ENCODE results near the gene ZNF774.
A peak's percentile ranks its signal among the peaks of the same experiment; 100 is the strongest.
"Not testable (repeated sequence)": the region's sequence is repeated elsewhere in the genome, so short reads cannot be mapped to it uniquely, and the experiment has no call there.

Gene ZNF774

DNA sequence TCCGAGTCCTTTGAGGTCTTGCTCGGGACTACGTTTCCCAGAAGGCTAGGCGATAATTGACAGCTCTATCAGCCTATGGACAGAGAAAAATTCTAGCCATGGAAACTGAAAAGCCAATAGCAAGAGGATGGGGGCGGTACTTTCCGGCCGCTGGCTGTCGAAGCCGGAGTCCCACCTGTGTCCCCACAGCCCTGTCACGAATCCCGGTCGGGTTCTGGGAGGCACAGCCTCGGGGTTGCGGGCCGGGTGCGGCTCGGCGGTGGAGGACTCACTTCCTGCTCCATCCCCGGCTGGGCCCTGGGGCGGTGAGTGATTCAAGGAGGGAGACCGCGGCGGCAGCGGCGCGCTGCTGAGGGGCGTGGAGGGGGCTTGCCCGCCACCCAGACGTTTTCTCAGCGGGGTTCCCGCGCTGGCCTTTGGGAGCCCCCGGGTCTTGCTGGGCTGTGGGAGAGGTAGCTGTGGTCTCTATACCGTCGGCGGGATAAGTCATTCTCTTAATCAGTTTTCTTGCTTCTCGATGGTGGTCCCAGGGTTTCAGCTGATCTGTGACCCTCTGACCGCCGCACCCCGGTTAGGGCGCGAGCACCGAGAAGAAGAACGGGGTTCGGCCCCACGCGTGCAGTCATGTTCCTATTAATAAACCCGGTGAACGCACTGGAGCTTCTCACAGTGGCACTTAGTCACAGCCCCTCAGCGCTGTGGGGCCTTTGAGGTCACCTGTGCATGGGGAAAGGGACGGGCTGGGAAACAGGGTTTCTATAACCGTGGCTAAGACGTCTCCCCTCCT, at the start of gene ZNF774:
Gene ZNF774 (plus strand): TSS at position 178 of the 787 bp plus-strand sequence. CDS start 2,377 bp downstream, outside the sequence.
- DNase-seq (ENCODE audit: insufficient read length, low spot score) = peak; percentile 98
- FAIRE-seq = peak; percentile 62

DNA sequence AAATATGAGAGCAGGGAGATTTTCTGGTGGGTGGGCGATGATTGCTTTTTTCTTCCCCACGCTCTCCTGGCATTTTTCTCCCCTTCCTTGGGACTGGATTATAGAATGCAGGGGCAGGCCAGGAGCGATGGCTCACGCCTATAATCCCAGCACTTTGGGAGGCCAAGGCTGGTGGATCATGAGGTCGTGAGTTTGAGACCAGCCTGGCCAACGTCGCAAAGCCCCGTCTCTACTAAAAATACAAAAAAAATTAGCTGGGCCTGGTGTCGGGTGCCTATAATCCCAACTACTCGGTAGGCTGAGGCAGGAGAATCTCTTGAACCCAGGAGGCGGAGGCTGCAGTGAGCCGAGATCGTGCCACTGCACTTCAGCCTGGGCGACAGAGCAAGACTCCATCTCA, 46.7 kb upstream of the ZNF774 start:
- not testable (repeated sequence) for FAIRE-seq; DNase-seq (ENCODE audit: insufficient read length, low spot score)

DNA sequence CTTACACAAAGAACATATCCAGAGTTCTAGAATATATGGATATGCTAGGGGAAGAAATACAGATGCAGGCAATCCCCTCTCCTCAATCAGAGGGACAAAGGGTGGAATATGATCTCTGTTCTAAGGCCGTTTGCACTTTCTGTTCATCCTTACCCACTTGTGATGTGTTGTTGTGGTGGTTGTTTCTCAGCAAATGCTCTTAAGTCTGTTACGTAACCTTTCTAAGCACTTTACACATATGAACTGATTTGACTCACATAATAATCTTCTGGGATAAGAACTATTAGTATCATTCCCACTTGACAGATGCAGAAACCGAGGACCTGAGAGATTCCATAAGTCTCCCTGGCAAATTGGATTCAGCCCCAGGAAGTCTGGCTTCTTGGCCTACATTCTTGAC, 46.2 kb upstream of the ZNF774 start:
- FAIRE-seq = no peak
- DNase-seq (ENCODE audit: insufficient read length, low spot score) = no peak

DNA sequence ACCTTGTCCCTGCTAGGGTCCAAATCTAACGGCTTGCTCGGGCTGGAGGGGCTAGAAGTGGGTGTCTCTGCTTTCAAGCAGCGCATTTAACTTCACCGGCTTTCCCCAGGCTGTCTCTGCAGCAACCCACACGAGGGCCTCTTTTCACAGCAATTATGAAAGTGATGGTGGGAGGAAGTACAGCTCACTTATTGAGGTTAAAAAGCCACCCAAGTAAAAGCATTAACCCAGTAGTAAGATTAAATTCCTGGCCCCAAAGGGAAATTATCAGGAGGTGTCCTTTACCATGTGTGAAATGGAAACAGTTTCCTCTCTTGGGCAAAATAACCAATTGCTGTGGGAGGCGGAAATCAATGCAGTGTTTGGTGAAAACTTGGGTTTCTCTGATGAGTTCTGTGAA, 45.5 kb upstream of the ZNF774 start:
- FAIRE-seq = no peak
- no peak for DNase-seq (ENCODE audit: insufficient read length, low spot score)

DNA sequence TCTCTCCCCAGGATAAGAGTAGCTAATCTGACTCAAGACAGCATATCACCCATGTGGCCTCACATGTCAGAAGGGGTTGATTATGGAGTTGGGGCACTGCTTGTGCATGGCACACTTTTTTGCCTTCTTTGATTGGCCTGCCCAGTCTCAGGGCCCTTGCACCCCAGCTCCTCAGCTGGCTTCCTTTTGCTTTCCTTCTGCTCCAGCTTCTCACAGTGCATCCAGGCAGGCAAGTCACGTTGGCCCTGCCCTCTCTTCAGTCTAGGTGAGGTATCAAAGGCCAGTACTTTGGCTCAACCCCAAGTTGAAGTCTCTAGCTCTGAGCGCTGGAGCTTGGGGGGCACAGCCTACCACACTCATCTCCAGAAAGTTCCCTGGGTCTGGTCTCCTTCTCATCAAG, 44.4 kb upstream of the ZNF774 start:
- no peak for DNase-seq (ENCODE audit: insufficient read length, low spot score)
- no peak for FAIRE-seq

DNA sequence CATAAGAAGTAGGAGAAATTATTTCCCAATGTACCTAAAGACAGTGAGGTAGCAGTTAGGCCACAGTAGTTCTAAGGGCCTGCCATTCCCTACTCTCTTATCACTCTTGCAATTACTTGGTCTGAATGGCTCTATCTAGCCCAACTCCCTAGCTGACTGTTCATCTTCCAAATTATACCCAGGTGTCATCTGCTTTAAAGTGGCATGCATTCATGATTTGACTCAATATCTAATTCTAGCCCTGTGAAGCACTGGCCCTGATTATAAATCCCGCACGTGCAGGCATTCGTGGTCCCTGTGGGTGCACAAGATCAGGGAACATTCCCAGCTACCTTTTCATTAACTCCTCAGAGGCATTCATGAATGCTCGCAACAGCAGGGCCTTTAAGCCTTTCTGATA, 43.1 kb upstream of the ZNF774 start:
- FAIRE-seq (no peak), DNase-seq (ENCODE audit: insufficient read length, low spot score) (no peak)

DNA sequence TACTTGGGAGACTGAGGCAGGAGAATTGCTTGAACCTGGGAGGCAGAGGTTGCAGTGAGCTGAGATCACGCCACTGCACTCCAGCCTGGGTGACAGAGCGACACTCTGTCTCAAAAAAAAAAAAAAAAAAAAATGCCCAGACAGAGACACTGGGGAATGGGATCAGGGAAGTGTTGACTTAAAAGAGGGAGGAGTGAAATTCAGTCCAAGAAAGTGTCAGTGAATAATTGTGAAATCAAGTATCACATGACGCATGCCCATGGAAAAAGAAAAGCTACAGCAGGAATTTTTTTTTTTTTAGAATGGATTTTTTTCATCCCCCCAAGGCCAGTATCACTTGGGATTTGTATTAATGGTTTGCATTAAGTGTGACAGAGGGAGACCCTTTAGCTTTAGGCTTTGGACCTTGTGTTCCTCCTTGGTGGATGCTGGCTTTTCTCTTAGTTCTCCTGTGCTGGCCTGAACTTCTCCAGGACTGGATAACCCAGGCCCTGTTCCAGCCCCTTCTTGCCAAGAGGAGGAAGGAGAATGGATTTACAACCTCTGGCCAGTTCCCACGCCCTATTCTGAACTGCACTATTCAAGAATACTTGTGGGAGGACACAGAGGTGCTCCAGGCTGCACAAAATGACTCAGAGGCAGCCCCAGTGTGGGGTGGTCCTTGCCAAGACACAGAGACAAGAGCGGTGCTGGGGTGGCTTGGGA, 36.7 kb upstream of the ZNF774 start:
- no peak for FAIRE-seq
- peak; percentile 38 for DNase-seq (ENCODE audit: insufficient read length, low spot score)

DNA sequence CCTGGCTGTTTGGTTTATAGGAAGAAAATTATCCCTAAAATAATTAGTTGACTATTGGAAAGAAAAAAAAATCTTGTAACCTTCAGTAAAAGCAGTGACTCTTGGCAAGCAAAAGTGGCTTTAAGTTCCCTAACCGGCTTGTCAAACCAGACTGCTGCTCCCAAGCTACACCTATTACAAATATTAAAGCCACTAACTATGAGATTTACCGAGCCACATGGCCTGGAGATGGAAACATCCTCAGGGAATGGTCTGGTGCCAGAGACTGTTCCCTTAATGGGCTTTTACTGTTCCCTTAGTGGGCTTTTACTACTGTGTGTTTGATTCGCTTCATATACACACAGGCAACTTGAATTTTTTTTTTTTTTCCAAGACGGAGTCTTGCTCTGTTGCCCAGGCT, 35.9 kb upstream of the ZNF774 start:
- DNase-seq (ENCODE audit: insufficient read length, low spot score) = no peak
- no peak for FAIRE-seq

DNA sequence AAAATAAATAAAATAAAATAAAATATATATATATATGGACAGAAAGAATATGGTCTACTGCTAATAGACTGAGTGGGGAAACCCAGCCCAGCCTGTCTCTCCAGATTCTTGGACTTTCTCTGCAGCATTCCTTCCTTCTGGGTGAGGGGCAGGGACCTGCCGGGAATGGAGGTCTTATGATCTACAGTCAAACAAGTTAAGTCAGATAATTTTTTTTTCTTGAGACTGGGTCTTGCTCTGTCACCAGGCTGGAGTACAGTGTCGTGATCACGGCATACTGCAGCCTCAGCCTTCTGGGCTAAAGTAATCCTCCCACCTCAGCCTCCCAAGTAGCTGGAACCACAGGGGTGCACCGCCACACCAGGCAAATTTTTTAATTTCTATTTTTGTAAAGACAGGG, 33.5 kb upstream of the ZNF774 start:
- no peak for FAIRE-seq

DNA sequence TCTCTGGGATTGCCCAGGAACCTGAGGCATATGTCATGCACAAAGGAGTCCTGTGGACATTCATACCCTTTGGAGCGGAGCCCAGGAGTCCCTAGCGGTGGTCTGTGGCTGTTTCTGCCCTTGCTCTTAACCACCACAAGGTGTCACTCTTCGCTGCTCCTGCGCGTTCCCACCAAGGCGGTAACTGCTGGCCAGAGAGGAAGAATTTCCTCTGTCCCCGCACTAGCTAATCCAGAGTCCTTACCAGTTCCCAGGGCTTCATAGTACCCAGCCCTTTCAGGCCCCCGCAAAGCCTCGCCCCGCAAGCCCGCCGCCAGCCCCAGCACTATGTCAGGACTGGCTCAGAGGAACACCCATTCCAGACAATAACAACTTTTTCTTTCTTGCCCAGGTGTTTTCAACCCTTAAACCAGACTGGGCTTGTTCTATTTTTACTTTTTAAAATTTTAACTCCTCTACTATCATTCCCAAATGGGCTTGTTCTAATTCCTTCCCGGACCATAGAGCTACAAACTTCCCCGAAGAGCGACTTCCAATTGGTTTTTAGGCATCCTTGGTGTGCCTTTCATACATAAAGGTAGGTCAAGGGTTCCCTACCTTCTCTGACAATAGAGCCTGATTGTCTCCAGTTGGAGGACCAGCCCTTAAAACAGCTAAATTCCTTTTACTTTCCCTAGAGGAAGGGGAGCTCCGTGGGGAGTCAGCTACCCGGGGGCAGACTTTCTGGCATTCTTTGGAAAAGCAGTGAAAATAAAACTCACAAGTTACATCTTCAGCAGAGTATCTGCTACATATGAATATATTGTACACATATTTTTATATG, 31.8 kb upstream of the ZNF774 start:
- FAIRE-seq = no peak
- peak; percentile 89 for DNase-seq (ENCODE audit: insufficient read length, low spot score)

More for the DNA sequence above, 33.5 kb upstream of the ZNF774 start:
- no peak for DNase-seq (ENCODE audit: insufficient read length, low spot score)

DNA sequence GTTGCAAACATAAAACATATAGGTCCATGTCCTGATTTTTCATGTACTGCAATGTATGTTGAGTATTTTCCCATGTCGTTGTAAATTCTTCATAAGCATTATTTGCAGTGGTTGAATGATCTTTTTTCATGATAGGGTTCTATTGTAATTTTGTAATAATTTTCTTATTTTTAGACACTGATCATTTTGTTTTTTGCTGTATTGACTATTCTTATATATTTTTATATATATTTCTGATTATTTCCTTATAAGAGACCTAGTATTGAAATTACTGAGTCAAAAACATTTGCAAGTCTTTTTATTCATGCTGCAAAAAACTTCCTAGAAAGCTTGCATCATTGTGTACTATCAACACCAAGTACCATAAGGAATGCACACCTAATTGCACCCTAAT, 31.2 kb upstream of the ZNF774 start:
- no peak for DNase-seq (ENCODE audit: insufficient read length, low spot score)
- FAIRE-seq = no peak

DNA sequence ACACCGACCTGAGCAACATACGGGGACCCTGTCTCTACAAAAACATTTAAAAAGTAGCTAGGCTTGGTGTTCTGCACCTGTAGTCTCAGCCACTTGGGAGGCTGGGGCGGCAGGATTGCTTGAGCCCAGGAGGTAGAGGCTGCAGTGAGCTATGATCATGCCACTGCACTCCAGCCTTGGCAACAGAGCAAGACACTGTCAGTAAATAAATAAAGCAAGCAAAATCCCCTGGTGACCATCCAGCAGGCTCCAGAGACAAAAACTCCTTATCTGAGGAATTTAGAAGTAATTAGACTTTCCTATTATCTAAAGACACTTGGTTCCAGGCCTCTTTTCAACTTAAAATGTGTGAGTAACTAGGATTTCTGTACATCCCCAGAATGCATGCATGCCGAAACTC, 29.5 kb upstream of the ZNF774 start:
- FAIRE-seq (no peak), DNase-seq (ENCODE audit: insufficient read length, low spot score) (no peak)

DNA sequence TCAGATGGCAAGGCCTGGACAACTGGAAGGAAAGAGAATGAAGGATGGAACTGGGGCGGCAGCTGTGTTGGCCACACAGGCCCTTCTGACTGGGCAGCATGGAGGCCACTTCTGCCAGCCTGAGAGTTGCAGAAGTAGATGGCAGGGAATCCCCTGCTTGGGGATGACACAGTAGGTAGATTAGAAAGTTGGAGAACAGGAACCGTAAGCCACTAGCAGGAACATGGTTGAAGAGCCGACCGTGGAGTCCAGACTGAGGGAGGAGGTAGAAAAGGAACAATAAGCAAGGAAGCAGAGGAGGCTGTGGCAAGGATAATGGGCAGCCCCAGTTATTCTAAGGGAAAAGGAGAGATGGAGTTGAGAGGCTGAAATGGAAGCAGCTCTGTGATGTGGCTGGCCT, 26.4 kb upstream of the ZNF774 start:
- DNase-seq (ENCODE audit: insufficient read length, low spot score) = no peak
- FAIRE-seq = no peak

DNA sequence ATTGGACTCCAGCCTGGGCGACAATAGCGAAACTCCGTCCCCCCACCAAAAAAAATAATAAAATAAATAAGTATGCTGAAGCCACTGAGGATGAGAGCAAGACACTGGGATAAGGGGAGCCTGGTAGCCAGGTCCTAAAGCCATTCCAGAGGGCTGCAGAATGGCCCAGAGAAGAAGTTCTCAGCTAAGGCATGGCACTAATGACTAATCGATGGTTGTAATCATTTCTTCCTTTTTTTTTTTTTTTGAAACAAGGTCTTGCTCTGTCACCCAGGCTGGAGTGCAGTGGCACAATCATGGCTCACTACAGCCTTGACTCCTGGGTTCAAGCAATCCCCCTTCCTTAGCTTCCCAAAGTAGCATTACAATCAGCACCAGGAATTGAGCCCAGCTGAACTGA, 25.6 kb upstream of the ZNF774 start:
- FAIRE-seq (no peak), DNase-seq (ENCODE audit: insufficient read length, low spot score) (no peak)

DNA sequence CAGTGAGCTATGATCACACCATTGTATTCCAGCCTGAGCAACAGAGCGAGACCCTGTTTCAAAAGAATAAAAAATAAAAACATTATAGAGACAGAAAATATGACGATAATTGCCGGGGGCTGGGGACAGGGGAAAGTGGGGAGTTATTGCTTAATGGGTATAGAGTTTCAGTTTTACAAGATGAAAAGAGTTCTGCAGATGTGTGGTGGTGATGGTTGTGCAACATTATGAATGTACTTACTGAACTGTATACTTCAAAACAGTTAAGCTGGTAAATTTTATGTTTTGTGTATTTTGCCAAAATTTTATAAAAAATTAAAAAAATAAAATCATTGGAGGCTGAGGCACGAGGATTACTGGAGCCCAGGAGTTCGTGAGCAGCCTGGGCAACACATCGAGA, 24.8 kb upstream of the ZNF774 start:
- no peak for DNase-seq (ENCODE audit: insufficient read length, low spot score)
- no peak for FAIRE-seq

DNA sequence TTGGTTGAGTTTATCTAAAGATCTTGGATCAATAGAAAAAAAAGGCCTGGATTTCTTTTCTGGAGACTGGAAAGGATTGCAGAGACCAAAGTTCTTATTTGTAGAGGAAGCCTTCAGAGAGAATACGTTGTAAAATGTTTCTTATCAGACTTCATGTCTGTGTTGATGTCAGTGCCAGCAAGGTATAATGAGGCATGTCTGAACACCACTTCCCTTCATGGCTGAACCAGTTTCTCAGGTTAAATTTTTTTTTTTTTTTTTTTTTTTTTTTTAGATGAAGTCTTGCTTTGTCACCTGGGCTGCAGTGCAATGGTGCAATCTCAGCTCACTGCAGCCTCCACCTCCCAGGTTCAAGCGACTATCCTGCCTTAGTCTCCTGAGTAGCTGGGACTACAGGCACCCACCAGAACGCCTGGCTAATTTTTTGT, 17.8 kb upstream of the ZNF774 start:
- FAIRE-seq = no peak
- no peak for DNase-seq (ENCODE audit: insufficient read length, low spot score)

DNA sequence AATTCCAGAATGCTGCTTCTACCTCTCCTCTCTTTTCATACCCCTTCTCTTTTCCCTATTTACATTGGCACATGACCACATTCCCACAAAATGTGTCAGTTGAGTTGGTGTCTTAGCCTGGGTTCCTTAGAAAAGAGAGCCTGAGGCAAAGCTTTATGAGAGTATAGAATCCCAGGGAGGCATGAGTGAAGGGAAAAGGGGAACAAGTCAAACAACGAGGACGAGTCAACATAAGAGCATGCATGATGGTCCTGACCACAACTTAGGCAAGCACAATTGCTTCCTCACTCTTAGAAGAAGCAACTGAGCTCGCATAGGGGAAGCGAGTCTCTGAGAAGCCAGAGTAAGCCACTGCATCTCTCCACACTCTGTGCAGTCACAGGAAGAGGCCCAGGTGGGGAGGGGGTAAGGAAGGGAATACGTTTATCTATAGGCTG, 15.4 kb upstream of the ZNF774 start:
- DNase-seq (ENCODE audit: insufficient read length, low spot score) = peak; percentile 45
- FAIRE-seq = peak; percentile 28

DNA sequence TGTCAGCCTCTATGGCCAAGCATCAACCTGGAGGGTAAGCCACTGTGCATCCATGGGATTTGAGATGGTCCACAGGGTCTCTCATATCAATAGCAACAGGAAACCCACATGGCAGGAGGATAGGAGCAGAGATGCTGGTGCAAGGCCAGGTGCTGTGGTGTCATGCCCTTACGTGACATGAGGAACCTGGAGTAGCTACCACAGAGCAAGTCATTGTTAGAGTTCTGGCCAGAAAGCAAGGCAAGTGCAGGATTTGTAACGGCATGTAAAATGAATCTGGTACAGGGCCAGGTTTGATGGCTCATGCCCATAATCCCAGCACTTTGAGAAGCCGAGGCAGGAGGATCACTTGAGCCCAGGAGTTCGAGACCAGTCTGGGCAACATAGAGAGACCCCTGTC, 14.8 kb upstream of the ZNF774 start:
- FAIRE-seq (no peak), DNase-seq (ENCODE audit: insufficient read length, low spot score) (no peak)

DNA sequence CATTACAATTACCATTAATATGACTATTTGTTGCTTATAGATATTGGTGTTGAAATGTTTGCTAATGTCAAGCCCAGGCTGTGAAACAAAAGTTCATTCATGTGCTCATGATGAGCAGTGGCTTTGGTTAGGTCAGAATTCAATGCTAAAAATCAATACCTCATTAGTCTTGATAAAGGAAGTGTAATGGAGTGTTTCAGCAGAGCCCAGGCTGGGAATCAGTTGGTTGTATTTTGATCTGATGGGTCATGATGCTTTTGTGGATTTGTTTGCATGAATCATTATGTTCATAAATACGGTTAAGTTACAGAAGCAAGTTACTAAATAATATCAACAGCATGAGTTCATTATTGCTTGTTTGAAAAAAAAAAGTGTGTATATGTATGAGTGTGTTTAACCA, 13.6 kb upstream of the ZNF774 start:
- no peak for FAIRE-seq
- no peak for DNase-seq (ENCODE audit: insufficient read length, low spot score)

DNA sequence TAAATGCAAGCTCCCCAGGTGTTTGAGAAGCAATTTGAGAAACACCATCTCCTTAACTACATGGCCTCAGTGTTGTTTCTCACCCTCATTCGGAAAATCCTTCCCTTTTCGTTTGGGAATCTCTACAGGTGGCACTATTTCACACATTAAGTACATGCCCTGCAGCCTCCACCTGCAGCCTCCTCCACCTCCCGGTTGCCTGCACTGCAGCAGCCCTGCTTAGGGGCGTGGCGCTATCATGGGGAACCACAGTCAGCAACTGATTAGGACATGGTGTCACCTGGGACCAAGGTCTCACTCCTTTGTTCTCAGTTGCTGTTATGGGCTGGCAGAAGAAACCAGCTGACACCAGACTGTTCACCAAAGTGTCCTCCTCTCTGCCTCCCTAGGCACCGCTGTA, 11.7 kb upstream of the ZNF774 start:
- DNase-seq (ENCODE audit: insufficient read length, low spot score) = no peak

DNA sequence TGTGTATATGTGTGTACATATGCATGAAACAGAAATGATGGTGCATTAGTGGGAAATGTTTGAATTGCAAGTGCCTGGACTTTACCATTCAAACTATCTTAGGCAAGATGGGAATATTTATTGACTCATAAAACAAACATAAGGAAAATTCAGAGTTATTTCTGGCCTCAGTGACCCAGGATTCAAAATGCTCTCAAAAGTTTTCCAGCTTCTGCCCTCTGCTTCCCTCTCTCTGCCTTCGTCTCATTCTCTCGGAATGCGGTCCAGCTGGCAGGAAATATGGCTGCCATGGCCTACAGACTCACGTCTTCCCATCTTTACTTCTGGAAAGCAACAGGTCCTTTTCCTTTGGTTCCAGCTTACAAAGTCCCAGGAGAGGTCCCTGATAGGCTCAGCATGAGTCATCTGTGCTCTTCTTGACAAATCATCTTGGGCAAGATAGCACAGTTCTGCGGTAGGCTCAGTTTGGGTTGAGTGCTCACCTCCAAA, 8.7 kb upstream of the ZNF774 start:
- no peak for FAIRE-seq
- no peak for DNase-seq (ENCODE audit: insufficient read length, low spot score)

More for the DNA sequence above, 11.7 kb upstream of the ZNF774 start:
- FAIRE-seq = no peak

All from HTR-8/SVneo (cell line).